PC-9 (cell line): ENCODE results near the gene MMP17.

Experiments
- EZH2 ChIP-seq: fragments of 200-600 bp; sonication (generic); IDR thresholded peaks from 2 replicates; pipeline ENCODE4 v1.8.0; 2017; ENCODE audit warnings: antibody characterized with exemption, low read depth
- TF ChIP-seq, protein P1 (sequence below): fragments of 200-600 bp; sonication (generic); conservative IDR thresholded peaks from 2 replicates; pipeline ENCODE4 v1.6.1; 2017; ENCODE audit warnings: mixed run types, antibody characterized with exemption, mild to moderate bottlenecking, moderate library complexity

DNA sequence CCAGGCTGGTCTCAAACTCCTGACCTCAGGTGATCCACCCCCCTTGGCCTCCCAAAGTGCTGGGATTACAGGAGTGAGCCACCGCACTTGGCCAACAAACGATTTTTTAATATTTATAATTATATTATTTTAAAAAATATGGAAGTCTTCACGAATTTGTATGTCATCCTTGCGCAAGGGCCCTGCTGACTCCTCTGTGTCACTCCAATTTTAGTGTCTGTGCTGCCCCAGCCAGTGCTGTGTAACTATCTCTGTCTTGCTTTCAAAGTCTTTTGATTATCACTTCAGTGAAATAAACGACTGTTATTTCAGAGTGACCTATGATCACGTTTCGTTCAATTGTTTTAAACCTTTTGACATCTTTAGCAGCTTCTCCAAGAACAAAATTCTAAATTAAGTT is 13.1 kb upstream of the MMP17 start:
- TF ChIP-seq, protein P1, sequence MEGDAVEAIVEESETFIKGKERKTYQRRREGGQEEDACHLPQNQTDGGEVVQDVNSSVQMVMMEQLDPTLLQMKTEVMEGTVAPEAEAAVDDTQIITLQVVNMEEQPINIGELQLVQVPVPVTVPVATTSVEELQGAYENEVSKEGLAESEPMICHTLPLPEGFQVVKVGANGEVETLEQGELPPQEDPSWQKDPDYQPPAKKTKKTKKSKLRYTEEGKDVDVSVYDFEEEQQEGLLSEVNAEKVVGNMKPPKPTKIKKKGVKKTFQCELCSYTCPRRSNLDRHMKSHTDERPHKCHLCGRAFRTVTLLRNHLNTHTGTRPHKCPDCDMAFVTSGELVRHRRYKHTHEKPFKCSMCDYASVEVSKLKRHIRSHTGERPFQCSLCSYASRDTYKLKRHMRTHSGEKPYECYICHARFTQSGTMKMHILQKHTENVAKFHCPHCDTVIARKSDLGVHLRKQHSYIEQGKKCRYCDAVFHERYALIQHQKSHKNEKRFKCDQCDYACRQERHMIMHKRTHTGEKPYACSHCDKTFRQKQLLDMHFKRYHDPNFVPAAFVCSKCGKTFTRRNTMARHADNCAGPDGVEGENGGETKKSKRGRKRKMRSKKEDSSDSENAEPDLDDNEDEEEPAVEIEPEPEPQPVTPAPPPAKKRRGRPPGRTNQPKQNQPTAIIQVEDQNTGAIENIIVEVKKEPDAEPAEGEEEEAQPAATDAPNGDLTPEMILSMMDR: no peak
- no peak for TF ChIP-seq EZH2
